Chondrocyte (in vitro differentiated cells): Measurements from ENCODE around the gene CAV2. TPM values are rescaled to one million over a fixed set of nuclear protein-coding genes. Genes with fewer than 3 reads are reported as not detected.
"Not testable (repeated sequence)": the region's sequence is repeated elsewhere in the genome, so short reads cannot be mapped to it uniquely, and the experiment has no call there.

Experiments used
- DNase-seq: peaks from one replicate; pipeline ENCODE4 v3.0.0; 2021; ENCODE audit warnings: mixed read lengths, low spot score
- H3K27ac Mint-ChIP-seq: one replicate; pipeline ENCODE4 v1.8.0; 2021; ENCODE audit warnings: mild to moderate bottlenecking, moderate library complexity, mixed read lengths; ENCODE audit not compliant: unreplicated experiment
- H3K27me3 Mint-ChIP-seq: 2 replicates; pipeline ENCODE4 v1.8.0; 2021; ENCODE audit warnings: low read depth, mixed read lengths
- H3K36me3 Mint-ChIP-seq: 2 replicates; pipeline ENCODE4 v1.8.0; 2021; ENCODE audit warnings: low read depth, mixed read lengths
- H3K4me1 Mint-ChIP-seq: 2 replicates; pipeline ENCODE4 v1.8.0; 2021; ENCODE audit warnings: low read depth, mild to moderate bottlenecking, mixed read lengths
- H3K4me3 Mint-ChIP-seq: one replicate; pipeline ENCODE4 v1.8.0; 2021; ENCODE audit warnings: mild to moderate bottlenecking, moderate library complexity, mixed read lengths; ENCODE audit not compliant: unreplicated experiment
- H3K9me3 Mint-ChIP-seq: 2 replicates; pipeline ENCODE4 v1.8.0; 2021; ENCODE audit warnings: low read depth, mixed read lengths
- total RNA-seq: library from RNA; stranded (reverse); gene quantifications from 3 replicates; pipeline ENCODE4 v1.2.1, GENCODE V29; 2021
- TF ChIP-seq, protein P1 (sequence below): fragments of 200-600 bp; sonication (generic); IDR thresholded peaks from 2 replicates; pipeline ENCODE4 v1.5.0; 2021; ENCODE audit warnings: antibody characterized with exemption, mild to moderate bottlenecking, moderate library complexity

Gene CAV2
- total RNA-seq, 1 donor from 2014 or later: 127 TPM

DNA sequence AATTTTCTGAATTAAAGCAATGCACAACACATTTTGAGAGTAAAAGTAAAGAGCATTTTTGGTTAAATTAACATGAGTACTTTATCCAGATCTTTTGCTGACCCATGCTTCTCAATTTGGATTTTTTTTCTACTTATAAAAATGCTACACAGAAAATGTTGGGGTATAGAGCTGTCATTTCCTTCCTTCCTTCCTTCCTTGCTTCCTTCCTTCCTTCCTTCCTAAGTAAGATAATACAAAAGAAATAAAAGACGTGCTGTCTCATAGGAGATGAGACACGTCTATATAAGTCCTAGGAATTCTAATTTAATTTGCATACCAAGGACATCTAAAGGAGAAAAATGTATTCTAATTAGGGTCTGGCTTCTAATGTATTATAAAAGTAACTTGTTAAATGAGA lies 31.0 kb upstream of the CAV2 start:
- Mint-ChIP-seq H3K4me3 (no peak overlapping the region), H3K27me3 (no peaks in the 10 kb centered on the region), H3K9me3 (no peaks in the 10 kb centered on the region), H3K27ac (no peak overlapping the region), H3K36me3 (no peaks in the 10 kb centered on the region), H3K4me1 (peaks cover 10% of the 10 kb centered on the region)
- TF ChIP-seq, protein P1, sequence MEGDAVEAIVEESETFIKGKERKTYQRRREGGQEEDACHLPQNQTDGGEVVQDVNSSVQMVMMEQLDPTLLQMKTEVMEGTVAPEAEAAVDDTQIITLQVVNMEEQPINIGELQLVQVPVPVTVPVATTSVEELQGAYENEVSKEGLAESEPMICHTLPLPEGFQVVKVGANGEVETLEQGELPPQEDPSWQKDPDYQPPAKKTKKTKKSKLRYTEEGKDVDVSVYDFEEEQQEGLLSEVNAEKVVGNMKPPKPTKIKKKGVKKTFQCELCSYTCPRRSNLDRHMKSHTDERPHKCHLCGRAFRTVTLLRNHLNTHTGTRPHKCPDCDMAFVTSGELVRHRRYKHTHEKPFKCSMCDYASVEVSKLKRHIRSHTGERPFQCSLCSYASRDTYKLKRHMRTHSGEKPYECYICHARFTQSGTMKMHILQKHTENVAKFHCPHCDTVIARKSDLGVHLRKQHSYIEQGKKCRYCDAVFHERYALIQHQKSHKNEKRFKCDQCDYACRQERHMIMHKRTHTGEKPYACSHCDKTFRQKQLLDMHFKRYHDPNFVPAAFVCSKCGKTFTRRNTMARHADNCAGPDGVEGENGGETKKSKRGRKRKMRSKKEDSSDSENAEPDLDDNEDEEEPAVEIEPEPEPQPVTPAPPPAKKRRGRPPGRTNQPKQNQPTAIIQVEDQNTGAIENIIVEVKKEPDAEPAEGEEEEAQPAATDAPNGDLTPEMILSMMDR: no peak
- DNase-seq: no peak

DNA sequence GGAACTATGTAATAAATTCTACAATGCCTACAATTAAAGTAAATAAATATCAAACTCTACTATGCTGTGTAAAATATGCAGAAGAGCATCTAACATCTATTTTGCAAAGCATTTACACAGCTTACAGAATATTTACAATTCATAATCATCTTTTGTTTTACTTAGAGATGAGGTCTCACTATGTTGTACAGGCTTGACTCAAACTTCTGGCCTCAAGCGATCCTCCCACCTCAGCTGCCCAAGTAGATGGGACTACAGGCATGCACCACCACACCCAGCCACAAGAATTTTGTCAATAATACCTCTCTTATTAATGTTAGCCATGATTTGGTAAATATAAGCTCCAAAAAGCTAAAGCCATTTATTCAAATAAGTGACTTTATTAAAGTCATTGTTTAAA lies 21.9 kb upstream of the CAV2 start:
- no peak for DNase-seq
- TF ChIP-seq, protein P1: no peak
- Mint-ChIP-seq H3K27ac (peak overlapping the region; percentile 36), H3K36me3 (no peaks in the 10 kb centered on the region), H3K9me3 (peaks cover 15% of the 10 kb centered on the region), H3K27me3 (no peaks in the 10 kb centered on the region), H3K4me1 (peaks cover 23% of the 10 kb centered on the region), H3K4me3 (no peak overlapping the region)

DNA sequence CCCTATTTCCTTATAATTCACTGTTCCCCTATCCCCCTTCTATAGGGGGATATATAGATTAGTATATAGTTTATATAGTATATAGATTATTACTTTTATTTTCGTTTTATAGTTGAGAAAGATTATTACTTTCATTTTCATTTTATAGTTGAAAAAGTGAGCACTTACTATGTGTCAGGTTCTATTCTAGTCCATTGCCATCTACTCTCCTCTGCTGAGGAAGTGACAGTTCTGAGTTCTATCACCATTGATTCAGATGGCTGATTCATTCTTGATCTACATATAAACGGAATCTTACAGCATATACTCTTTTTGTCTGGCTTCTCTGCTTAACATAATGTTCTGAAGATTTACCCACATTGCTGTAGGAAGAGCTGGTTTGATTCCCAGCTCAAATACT lies 20.7 kb upstream of the CAV2 start:
- no peaks in the 10 kb centered on the region for H3K36me3 Mint-ChIP-seq
- TF ChIP-seq, protein P1: no peak
- no peak overlapping the region for H3K4me3 Mint-ChIP-seq
- H3K4me1 Mint-ChIP-seq: peaks cover 35% of the 10 kb centered on the region
- DNase-seq: no peak
- no peak overlapping the region for H3K27ac Mint-ChIP-seq
- H3K9me3 Mint-ChIP-seq: peaks cover 19% of the 10 kb centered on the region
- no peaks in the 10 kb centered on the region for H3K27me3 Mint-ChIP-seq

DNA sequence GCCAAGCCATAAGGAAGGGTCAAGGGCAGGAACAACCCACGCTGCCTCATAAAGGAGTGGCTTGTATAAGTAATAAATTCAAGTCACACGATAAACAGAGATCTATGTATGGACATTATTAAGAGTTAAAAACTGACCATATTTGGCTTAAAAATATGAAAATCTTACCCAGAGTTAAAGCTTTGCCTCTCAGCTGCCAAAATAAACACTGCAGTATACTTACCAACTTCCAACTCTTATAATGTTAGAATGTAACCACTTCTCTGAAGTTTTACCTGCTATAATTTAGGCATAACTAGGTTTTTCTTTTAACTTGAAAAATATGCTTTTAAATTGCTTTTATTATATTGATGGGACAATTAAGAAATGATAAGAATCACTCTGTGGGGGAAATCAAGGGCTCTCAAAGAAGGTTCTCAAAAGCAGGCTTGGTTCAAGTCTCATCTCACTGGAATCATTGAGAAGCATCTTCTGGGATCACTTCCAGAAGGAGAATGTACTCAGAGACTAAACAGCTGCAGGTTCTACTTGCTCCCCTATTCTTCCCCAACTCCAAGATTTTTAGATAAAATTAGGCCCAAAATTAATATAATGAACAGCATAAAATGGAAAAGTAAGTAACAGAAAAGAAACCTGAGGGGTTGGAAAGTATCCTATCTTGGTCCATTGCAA lies 16.1 kb upstream of the CAV2 start:
- Mint-ChIP-seq H3K4me3 (no peak overlapping the region), H3K36me3 (no peaks in the 10 kb centered on the region), H3K27me3 (no peaks in the 10 kb centered on the region), H3K4me1 (peaks cover 38% of the 10 kb centered on the region), H3K27ac (peak overlapping the region; percentile 83), H3K9me3 (peaks cover 4% of the 10 kb centered on the region)
- no peak for DNase-seq
- TF ChIP-seq, protein P1: no peak

DNA sequence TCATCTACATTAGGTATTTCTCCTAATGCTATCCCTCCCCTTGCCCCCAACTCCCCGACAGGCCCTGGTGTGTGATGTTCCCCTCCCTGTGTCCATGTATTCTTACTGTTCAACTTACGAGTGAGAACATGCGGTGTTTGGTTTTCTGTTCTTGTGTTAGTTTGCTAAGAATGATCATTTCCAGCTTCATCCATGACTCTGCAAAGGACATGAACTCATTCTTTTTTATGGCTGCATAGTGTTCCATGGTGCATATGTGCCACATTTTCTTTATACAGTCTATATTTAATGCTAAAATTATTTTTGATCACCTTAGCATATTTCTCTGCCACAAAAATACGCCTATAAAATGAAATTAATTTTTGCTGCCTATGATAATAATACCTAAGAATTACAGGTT lies 15.1 kb upstream of the CAV2 start:
- H3K4me3 Mint-ChIP-seq, H3K9me3 Mint-ChIP-seq, H3K36me3 Mint-ChIP-seq, DNase-seq, H3K27me3 Mint-ChIP-seq, H3K27ac Mint-ChIP-seq: not testable (repeated sequence)
- peaks cover 41% of the 10 kb centered on the region for H3K4me1 Mint-ChIP-seq

DNA sequence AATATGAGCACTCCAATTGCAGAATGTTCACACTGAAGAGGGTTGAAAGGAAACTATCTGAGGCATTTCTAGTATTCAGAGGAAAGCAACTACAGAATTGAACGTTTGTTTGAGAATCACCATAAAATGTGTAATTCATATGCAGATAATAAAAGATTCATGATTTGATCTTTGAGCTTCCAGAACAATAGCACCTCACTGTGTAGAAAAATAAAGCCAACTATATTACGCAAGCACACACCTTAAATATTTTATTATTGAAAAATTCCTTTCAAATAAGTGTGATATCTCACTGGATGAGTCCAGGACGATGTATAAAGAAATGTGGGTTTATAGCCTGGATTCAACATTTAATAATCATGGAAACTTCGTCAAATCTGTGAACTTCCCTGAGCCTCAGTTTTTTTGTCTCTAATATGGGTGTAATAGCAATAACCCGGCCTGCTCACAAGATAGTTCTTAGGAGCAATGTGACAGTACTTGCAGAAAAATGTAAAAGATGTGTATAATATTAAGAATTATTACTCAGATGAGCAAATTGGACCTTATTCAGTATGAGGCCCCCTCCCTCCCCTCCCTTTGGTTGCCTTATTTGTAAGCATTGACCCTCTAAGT lies 11.5 kb upstream of the CAV2 start:
- TF ChIP-seq, protein P1: no peak
- Mint-ChIP-seq H3K27ac (no peak overlapping the region), H3K4me1 (peaks cover 62% of the 10 kb centered on the region), H3K36me3 (no peaks in the 10 kb centered on the region), H3K4me3 (no peak overlapping the region), H3K27me3 (no peaks in the 10 kb centered on the region), H3K9me3 (peaks cover 2% of the 10 kb centered on the region)
- DNase-seq: no peak
